CD14-positive monocyte (primary cell): ENCODE results near the gene CERKL. TPM values are rescaled to one million over a fixed set of nuclear protein-coding genes. Genes with fewer than 3 reads are reported as not detected.

ENCODE experiments used
- DNase-seq, 3 donors: peaks; one replicate each; pipeline ENCODE4 v3.0.0-alpha.2; 2011 to 2022
- H2AFZ ChIP-seq: 2 replicates; pipeline ENCODE4 v1.6.0; 2012; ENCODE audit warnings: mild to moderate bottlenecking, low read depth, low read length, inconsistent platforms; ENCODE audit not compliant: insufficient read depth, poor library complexity, severe bottlenecking
- H3K27ac ChIP-seq, 2 donors: 1 replicate in 1 of 2; 2 replicates in 1 of 2; pipeline ENCODE4 v1.5.1; 2012 to 2013; ENCODE audit warnings: low read length in 2 of 2, control low read depth in 1 of 2, inconsistent platforms in 1 of 2, low read depth in 1 of 2, mild to moderate bottlenecking in 1 of 2
- H3K27me3 ChIP-seq, 2 donors: one replicate each; pipeline versions ENCODE4 v1.6.0 to v1.6.1; 2011 to 2013; ENCODE audit warnings: low read length in 2 of 2; ENCODE audit not compliant: control insufficient read depth in 2 of 2, insufficient read depth in 2 of 2
- H3K36me3 ChIP-seq, 2 donors: replicated peaks in 1 of 2; 1 replicate in 1 of 2; 2 replicates in 1 of 2; pipeline versions ENCODE4 v1.5.1 to v1.6.1; 2012 to 2013; ENCODE audit warnings: low read length in 2 of 2, control low read depth in 1 of 2, inconsistent platforms in 1 of 2, mild to moderate bottlenecking in 1 of 2; ENCODE audit not compliant: insufficient read depth in 2 of 2, control insufficient read depth in 1 of 2
- H3K4me1 ChIP-seq, 2 donors: 1 replicate in 1 of 2; 2 replicates in 1 of 2; pipeline versions ENCODE4 v1.5.1 to v1.6.1; 2012 to 2013; ENCODE audit warnings: low read length in 2 of 2, control low read depth in 1 of 2, inconsistent platforms in 1 of 2, mild to moderate bottlenecking in 1 of 2, moderate library complexity in 1 of 2; ENCODE audit not compliant: insufficient read depth in 2 of 2, control insufficient read depth in 1 of 2
- H3K4me2 ChIP-seq: replicated peaks from 2 replicates; pipeline ENCODE3; 2012; ENCODE audit warnings: low read length, moderate library complexity, mild to moderate bottlenecking; ENCODE audit not compliant: poor library complexity, severe bottlenecking; ENCODE audit errors: extremely low read depth
- H3K4me3 ChIP-seq, 3 experiments: fragments of 200-600 bp in 1 of 3; sonication (generic) in 1 of 3; replicated peaks in 1 of 3; 1 replicate in 2 of 3; 2 replicates in 1 of 3; pipeline ENCODE4 v1.5.1; 2011 to 2013; ENCODE audit warnings: low read length in 3 of 3, mild to moderate bottlenecking in 3 of 3, control low read depth in 2 of 3, low read depth in 2 of 3, inconsistent platforms in 1 of 3, moderate library complexity in 1 of 3
- H3K79me2 ChIP-seq: 2 replicates; pipeline ENCODE4 v1.6.0; 2012; ENCODE audit warnings: mild to moderate bottlenecking, control low read depth, inconsistent platforms, low read length, moderate library complexity; ENCODE audit not compliant: insufficient read depth
- H3K9ac ChIP-seq: 2 replicates; pipeline ENCODE4 v1.6.0; 2017; ENCODE audit warnings: low read length, mild to moderate bottlenecking; ENCODE audit not compliant: insufficient read depth, poor library complexity, severe bottlenecking
- H3K9me3 ChIP-seq, 2 donors: replicated peaks in 1 of 2; 1 replicate in 1 of 2; 2 replicates in 1 of 2; pipeline versions ENCODE4 v1.5.1 to v1.6.1; 2012 to 2013; ENCODE audit warnings: low read length in 2 of 2, control low read depth in 1 of 2; ENCODE audit not compliant: control insufficient read depth in 1 of 2, insufficient read depth in 1 of 2
- H4K20me1 ChIP-seq: 2 replicates; pipeline ENCODE4 v1.6.0; 2012; ENCODE audit warnings: mild to moderate bottlenecking, low read length, control low read depth, moderate library complexity; ENCODE audit not compliant: insufficient read depth
- H3K27ac Mint-ChIP-seq, 7 donors: one replicate each; pipeline ENCODE4 v1.8.0; 2020; ENCODE audit warnings: mild to moderate bottlenecking in 7 of 7, mixed read lengths in 7 of 7, moderate library complexity in 6 of 7, inconsistent platforms in 2 of 7
- H3K27me3 Mint-ChIP-seq, 3 donors: one replicate each; pipeline ENCODE4 v1.8.0; 2021 to 2022; ENCODE audit warnings: low read depth in 3 of 3, mild to moderate bottlenecking in 3 of 3, mixed read lengths in 3 of 3, moderate library complexity in 3 of 3, inconsistent platforms in 1 of 3
- H3K36me3 Mint-ChIP-seq, 2 donors: one replicate each; pipeline ENCODE4 v1.8.0; 2020; ENCODE audit warnings: mixed read lengths in 2 of 2, inconsistent platforms in 1 of 2, mild to moderate bottlenecking in 1 of 2
- H3K4me1 Mint-ChIP-seq: one replicate; pipeline ENCODE4 v1.8.0; 2020; ENCODE audit warnings: mild to moderate bottlenecking, mixed read lengths
- H3K4me3 Mint-ChIP-seq, 2 donors: one replicate each; pipeline ENCODE4 v1.8.0; 2020; ENCODE audit warnings: mild to moderate bottlenecking in 2 of 2, mixed read lengths in 2 of 2, moderate library complexity in 1 of 2
- H3K9me3 Mint-ChIP-seq, 7 donors: one replicate each; pipeline ENCODE4 v1.8.0; 2020 to 2022; ENCODE audit warnings: mixed read lengths in 7 of 7, mild to moderate bottlenecking in 6 of 7, moderate library complexity in 6 of 7, inconsistent platforms in 2 of 7
- WGBS: methylation state at CpG from one replicate; pipeline ENCODE4 v1.1.5; 2013; ENCODE audit warnings: missing lambda C conversion rate; ENCODE audit not compliant: insufficient coverage; 5-methylcytosine and 5-hydroxymethylcytosine counted together
- intact Hi-C, 2 donors: fragments of 100-400 bp; cut with micrococcal nuclease; formaldehyde crosslinking; loops; one replicate each; pipeline versions ENCODE4 v1.15.0 to v1.15.1; 2023
- polyA plus RNA-seq, 3 donors: library from polyadenylated mRNA; depleted of rRNA in 1 of 3; unstranded in 2 of 3; stranded (reverse) in 1 of 3; fragments of 300-500 nt in 2 of 3; fragments of >200 nt in 1 of 3; fragmentation: Illumina TruSeq in 2 of 3; gene quantifications; 1 replicate in 2 of 3; 2 replicates in 1 of 3; pipeline ENCODE4 v1.2.3, GENCODE V29; 2012 to 2021
- TF ChIP-seq, protein P1 (sequence below): fragments of 200-600 bp; IDR thresholded peaks from one replicate; pipeline ENCODE4 v1.8.0; 2022; ENCODE audit warnings: antibody characterized with exemption, mild to moderate bottlenecking

Gene CERKL
- polyA plus RNA-seq, 3 donors = 0.12 to 16.3 (median 8.6) TPM

- peaks cover 49% of the 10 kb centered on the region for H3K4me1 Mint-ChIP-seq
- Histone ChIP-seq H3K79me2 (no peaks in the 10 kb centered on the region), H3K4me3 (no peak overlapping the region), H2AFZ (no peak overlapping the region), H3K9ac (no peak overlapping the region), H3K27ac (no peak overlapping the region), H3K4me1 (peaks cover 29 to 37% of the 10 kb centered on the region in 2 donors), H3K9me3 (peaks cover 3 to 52% of the 10 kb centered on the region in 2 donors), H3K4me2 (no peak overlapping the region), H3K36me3 (no peaks in the 10 kb centered on the region), H4K20me1 (no peaks in the 10 kb centered on the region), H3K27me3 (peaks cover 78 to 98% of the 10 kb centered on the region in 2 donors)
- DNase-seq = no peak
- TF ChIP-seq, protein P1, sequence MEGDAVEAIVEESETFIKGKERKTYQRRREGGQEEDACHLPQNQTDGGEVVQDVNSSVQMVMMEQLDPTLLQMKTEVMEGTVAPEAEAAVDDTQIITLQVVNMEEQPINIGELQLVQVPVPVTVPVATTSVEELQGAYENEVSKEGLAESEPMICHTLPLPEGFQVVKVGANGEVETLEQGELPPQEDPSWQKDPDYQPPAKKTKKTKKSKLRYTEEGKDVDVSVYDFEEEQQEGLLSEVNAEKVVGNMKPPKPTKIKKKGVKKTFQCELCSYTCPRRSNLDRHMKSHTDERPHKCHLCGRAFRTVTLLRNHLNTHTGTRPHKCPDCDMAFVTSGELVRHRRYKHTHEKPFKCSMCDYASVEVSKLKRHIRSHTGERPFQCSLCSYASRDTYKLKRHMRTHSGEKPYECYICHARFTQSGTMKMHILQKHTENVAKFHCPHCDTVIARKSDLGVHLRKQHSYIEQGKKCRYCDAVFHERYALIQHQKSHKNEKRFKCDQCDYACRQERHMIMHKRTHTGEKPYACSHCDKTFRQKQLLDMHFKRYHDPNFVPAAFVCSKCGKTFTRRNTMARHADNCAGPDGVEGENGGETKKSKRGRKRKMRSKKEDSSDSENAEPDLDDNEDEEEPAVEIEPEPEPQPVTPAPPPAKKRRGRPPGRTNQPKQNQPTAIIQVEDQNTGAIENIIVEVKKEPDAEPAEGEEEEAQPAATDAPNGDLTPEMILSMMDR = no peak
- peaks cover 76 to 90% (median 83%) of the 10 kb centered on the region in 3 donors for H3K27me3 Mint-ChIP-seq
- H3K9me3 Mint-ChIP-seq = peaks cover 3 to 44% (median 33%) of the 10 kb centered on the region in 7 donors
- H3K4me3 Mint-ChIP-seq = peak overlapping the region in 1 of 2 donors; percentile 95
- intact Hi-C loops = no loop called here
- H3K27ac Mint-ChIP-seq = peak overlapping the region in 1 of 7 donors; percentile 8
- H3K36me3 Mint-ChIP-seq = peaks cover 10 to 18% of the 10 kb centered on the region in 2 donors
- 22% methylated on average over 9 of the region's 18 CpGs for WGBS
Measured at GRCh38 chr2:181678861-181679543, 22.1 kb upstream of the CERKL start.

GRCh38 chr2:181677912-181678586 is 21.1 kb upstream of the CERKL start:
- DNase-seq = peak; percentile 34 to 42 (median 38)
- Mint-ChIP-seq H3K4me3 (peak overlapping the region in 1 of 2 donors; percentile 95), H3K27ac (no peak overlapping the region), H3K27me3 (peaks cover 69 to 81% (median 75%) of the 10 kb centered on the region in 3 donors), H3K4me1 (peaks cover 46% of the 10 kb centered on the region), H3K36me3 (peaks cover 10 to 16% of the 10 kb centered on the region in 2 donors), H3K9me3 (peaks cover 3 to 41% (median 27%) of the 10 kb centered on the region in 7 donors)
- H3K9me3 ChIP-seq = peaks cover 3 to 49% of the 10 kb centered on the region in 2 donors
- peaks cover 71 to 89% of the 10 kb centered on the region in 2 donors for H3K27me3 ChIP-seq
- no peaks in the 10 kb centered on the region for H3K79me2 ChIP-seq
- TF ChIP-seq, protein P1 = no peak
- no peak overlapping the region for H3K27ac ChIP-seq
- no peak overlapping the region for H3K9ac ChIP-seq
- no peaks in the 10 kb centered on the region for H3K36me3 ChIP-seq
- intact Hi-C loops = no loop called here
- H2AFZ ChIP-seq = no peak overlapping the region
- H3K4me1 ChIP-seq = peaks cover 22 to 27% of the 10 kb centered on the region in 2 donors
- 10% methylated on average over 41 of the region's 41 CpGs for WGBS
- no peak overlapping the region for H3K4me3 ChIP-seq
- no peaks in the 10 kb centered on the region for H4K20me1 ChIP-seq
- H3K4me2 ChIP-seq = no peak overlapping the region
